K562 (cell line): Measurements from ENCODE around the gene RBM4B. TPM values are rescaled to one million over a fixed set of nuclear protein-coding genes. Genes with fewer than 3 reads are reported as not detected.
A peak's percentile ranks its signal among the peaks of the same experiment; 100 is the strongest.

ENCODE experiments used
- ATAC-seq: fragments of 200-7000 bp; cut with Tn5 transposase; 3 replicates; pipeline ENCODE4 v1.9.1; 2020; ENCODE audit warnings: moderate library complexity
- BruUV-seq: library from RNA; stranded (reverse); fragments of 400-500 nt; replicated peaks from 2 replicates; lab custom pipeline; 2021; lab: Mats Ljungman, UMichigan
- CTCF ChIA-PET: fragments of 300-600 bp; formaldehyde crosslinking; extraction: SDS; loops from one replicate; lab custom pipeline; 2021; ENCODE audit warnings: low intra/inter-chr PET ratio; lab: Yijun Ruan, JAX
- POLR2A ChIA-PET: fragments of 300-600, 350-650 bp; sonication (Branson Sonifier 250); formaldehyde crosslinking; extraction: SDS; loops from one replicate; lab custom pipeline; 2021; ENCODE audit warnings: antibody characterized with exemption, inconsistent platforms; lab: Yijun Ruan, JAX
- DNase-seq, 4 experiments: peaks; one replicate each; pipeline versions ENCODE4 v3.0.0 to v3.0.0-alpha.2; 2011 to 2018; ENCODE audit warnings: low spot score in 3 of 4, mixed read lengths in 3 of 4; ENCODE audit errors: extremely low read depth in 1 of 4
- FAIRE-seq: peaks from 2 replicates; lab custom pipeline; 2011; peaks lifted over from hg19 to GRCh38; lab: Jason Lieb, UNC
- H2AFZ ChIP-seq: 2 replicates; pipeline ENCODE4 v1.6.0; 2011; ENCODE audit warnings: low read depth, low read length, control low read depth, inconsistent platforms
- H3K27ac ChIP-seq: fragments of 200-600 bp; 3 replicates; pipeline ENCODE4 v1.8.0; 2011; ENCODE audit warnings: low read depth, mild to moderate bottlenecking, control low read depth, inconsistent platforms, low read length, moderate library complexity, mixed read lengths; ENCODE audit errors: extremely low read depth
- H3K27me3 ChIP-seq, 2 experiments: fragments of 300-600 bp in 1 of 2; 2 replicates in 1 of 2; 3 replicates in 1 of 2; pipeline versions ENCODE4 v1.6.0 to v1.8.0; 2011; ENCODE audit warnings: inconsistent platforms in 2 of 2, low read length in 2 of 2, mild to moderate bottlenecking in 1 of 2, mixed read lengths in 1 of 2, moderate library complexity in 1 of 2; ENCODE audit not compliant: control insufficient read depth in 2 of 2, insufficient read depth in 2 of 2
- H3K36me3 ChIP-seq: fragments of 300-600 bp; 3 replicates; pipeline ENCODE4 v1.8.0; 2011; ENCODE audit warnings: mild to moderate bottlenecking, low read length, inconsistent platforms; ENCODE audit not compliant: control insufficient read depth, insufficient read depth
- H3K4me1 ChIP-seq, 2 experiments: fragments of 200-600 bp in 1 of 2; replicated peaks in 1 of 2; 2 replicates in 1 of 2; 3 replicates in 1 of 2; pipeline versions ENCODE4 v1.5.1 to v1.8.0; 2011; ENCODE audit warnings: inconsistent platforms in 2 of 2, low read length in 2 of 2, mild to moderate bottlenecking in 1 of 2, mixed read lengths in 1 of 2, moderate library complexity in 1 of 2; ENCODE audit not compliant: control insufficient read depth in 2 of 2, insufficient read depth in 2 of 2
- H3K4me2 ChIP-seq: 2 replicates; pipeline ENCODE4 v1.6.1; 2011; ENCODE audit warnings: low read length, control low read depth, inconsistent platforms, mixed read lengths; ENCODE audit not compliant: insufficient read depth
- H3K4me3 ChIP-seq: fragments of 200-600 bp; sonication (generic), shearing (Covaris generic); 2 replicates; pipeline ENCODE4 v1.5.1; 2016; ENCODE audit warnings: control low read depth, inconsistent platforms
- H3K79me2 ChIP-seq: fragments of 200-600 bp; 3 replicates; pipeline ENCODE4 v1.8.0; 2011; ENCODE audit warnings: low read length, inconsistent platforms; ENCODE audit not compliant: control insufficient read depth, insufficient read depth
- H3K9ac ChIP-seq, 2 experiments: 2 replicates each; pipeline versions ENCODE4 v1.6.0 to v1.6.1; 2011; ENCODE audit warnings: low read depth in 2 of 2, low read length in 2 of 2, control low read depth in 1 of 2, inconsistent platforms in 1 of 2, mild to moderate bottlenecking in 1 of 2, mixed read lengths in 1 of 2; ENCODE audit not compliant: insufficient read depth in 1 of 2
- H3K9me1 ChIP-seq: one replicate; pipeline ENCODE4 v1.6.0; 2011; ENCODE audit warnings: inconsistent platforms, mild to moderate bottlenecking, low read length, moderate library complexity; ENCODE audit not compliant: control insufficient read depth, insufficient read depth
- H3K9me3 ChIP-seq: replicated peaks from 2 replicates; pipeline ENCODE4 v1.5.1; 2011; ENCODE audit warnings: low read depth, low read length, inconsistent platforms; ENCODE audit not compliant: control insufficient read depth, insufficient read depth
- H4K20me1 ChIP-seq: replicated peaks from 2 replicates; pipeline ENCODE4 v1.6.1; 2011; ENCODE audit warnings: low read length, inconsistent platforms, mixed read lengths; ENCODE audit not compliant: control insufficient read depth, insufficient read depth
- AFF1 ChIP-seq, 2 experiments: fragments of 450-650 bp; IDR thresholded peaks; 2 replicates each; pipeline ENCODE4 v1.6.1; 2018; ENCODE audit warnings: mild to moderate bottlenecking in 2 of 2, low read depth in 1 of 2; ENCODE audit not compliant: partially characterized antibody in 2 of 2
- ARID3A ChIP-seq: IDR thresholded peaks from 2 replicates; pipeline ENCODE4 v1.6.1; 2012; ENCODE audit warnings: low read depth, low read length, improper control_type of control experiment, borderline replicate concordance
- BRD4 ChIP-seq: fragments of 200-600 bp; sonication (generic); IDR thresholded peaks from 2 replicates; pipeline ENCODE4 v1.6.1; 2017; ENCODE audit warnings: inconsistent platforms
- HDAC3 ChIP-seq: fragments of 450-650 bp; IDR thresholded peaks from 2 replicates; pipeline ENCODE4 v1.6.1; 2018; ENCODE audit warnings: borderline replicate concordance, mild to moderate bottlenecking, moderate library complexity; ENCODE audit not compliant: partially characterized antibody
- HSF4 ChIP-seq: fragments of 250-450 bp; sonication (Bioruptor Pico); IDR thresholded peaks from 2 replicates; pipeline ENCODE4 v2.1.2; 2022; ENCODE audit warnings: mild to moderate bottlenecking, moderate library complexity, borderline replicate concordance
- MYBL2 ChIP-seq, 2 experiments: fragments of 450-650 bp in 1 of 2; sonication (generic) in 1 of 2; formaldehyde crosslinking in 1 of 2; IDR thresholded peaks; 2 replicates each; pipeline versions ENCODE4 v1.6.1 to v1.8.1; 2017 to 2022; ENCODE audit warnings: borderline replicate concordance in 1 of 2, inconsistent platforms in 1 of 2, low read depth in 1 of 2, mild to moderate bottlenecking in 1 of 2, missing genetic modification reagents in 1 of 2, moderate library complexity in 1 of 2
- OTX1 ChIP-seq: fragments of 450-650 bp; formaldehyde crosslinking; IDR thresholded peaks from 2 replicates; pipeline ENCODE4 v1.4.0; 2022; ENCODE audit warnings: mild to moderate bottlenecking
- SIX5 ChIP-seq, 2 experiments: IDR thresholded peaks; 2 replicates each; pipeline ENCODE4 v1.6.1; 2011; ENCODE audit warnings: low read length in 2 of 2, borderline replicate concordance in 1 of 2, low read depth in 1 of 2, mild to moderate bottlenecking in 1 of 2, moderate library complexity in 1 of 2; ENCODE audit not compliant: insufficient read depth in 1 of 2
- SPI1 ChIP-seq: IDR thresholded peaks from 2 replicates; pipeline ENCODE4 v1.6.1; 2011; ENCODE audit warnings: low read depth, low read length, control low read depth, borderline replicate concordance
- ZNF518B ChIP-seq: fragments of 250-450 bp; sonication (Bioruptor Pico); IDR thresholded peaks from 2 replicates; pipeline ENCODE4 v1.5.0; 2021; ENCODE audit warnings: mild to moderate bottlenecking, moderate library complexity
- WGBS: fragments of 100-300 bp; shearing (Covaris generic); methylation state at CpG from one replicate; pipeline ENCODE4 v1.1.6; 2016; ENCODE audit warnings: low coverage, mixed read lengths; ENCODE audit not compliant: insufficient coverage; ENCODE audit errors: missing lambda C conversion rate; 5-methylcytosine and 5-hydroxymethylcytosine counted together
- in situ Hi-C: fragments of 300-500 bp; cut with MboI; formaldehyde crosslinking; loops from 4 replicates; pipeline ENCODE4 v1.15.0; 2018; ENCODE audit warnings: inconsistent platforms, mixed read lengths
- intact Hi-C: fragments of 100-400 bp; cut with micrococcal nuclease; formaldehyde crosslinking; loops from 2 replicates; pipeline ENCODE4 v1.14.2; 2022
- polyA plus RNA-seq, 8 experiments: library from polyadenylated mRNA; depleted of rRNA in 4 of 8; stranded (reverse) in 5 of 8; unstranded in 3 of 8; fragments of >200 nt; fragmentation: Nextera tagmentation in 2 of 8; fragmentation: Illumina TruSeq in 1 of 8; extraction: Ambion mirVana in 2 of 8; extraction: Trizol in 1 of 8; gene quantifications; 2 replicates each; pipeline versions ENCODE4 v1.2.1 to v1.2.3, GENCODE V29; 2011 to 2014; ENCODE audit warnings: inconsistent platforms in 1 of 8, missing spikeins in 1 of 8
- total RNA-seq, 7 experiments: library from RNA; depleted of rRNA in 6 of 7; stranded (reverse); fragments of >200 nt in 6 of 7; fragmentation: Illumina TruSeq in 2 of 7; extraction: Trizol in 2 of 7; gene quantifications; 2 replicates each; pipeline versions ENCODE4 v1.2.1 to v1.2.3, GENCODE V29; 2011 to 2021; ENCODE audit warnings: low replicate concordance in 1 of 7

Gene RBM4B
- total and polyA plus RNA-seq, 9 of the 15 experiments (the other 6 are each of a cell fraction or from before 2014, with no cell fraction given): 14.6 to 39.9 (median 23.3) TPM

GRCh38 chr11:66676282-66676919 lies 1.3 kb downstream of the RBM4B start:
- Histone ChIP-seq H3K4me2 (peak overlapping the region; percentile 94), H3K9ac (peak overlapping the region; percentile 90 to 94; a peak in 3 of 4 replicates), H3K27me3 (no peaks in the 10 kb centered on the region), H3K9me1 (no peaks in the 10 kb centered on the region), H3K4me3 (peak overlapping the region; percentile 59), H3K79me2 (peaks cover 49% of the 10 kb centered on the region), H4K20me1 (no peaks in the 10 kb centered on the region), H3K9me3 (no peaks in the 10 kb centered on the region), H3K27ac (0 out of 3 replicates have a peak overlapping the region, but pooled peaks have one; percentile 12), H3K36me3 (peaks cover 21% of the 10 kb centered on the region), H2AFZ (no peak overlapping the region), H3K4me1 (peaks cover 23 to 31% of the 10 kb centered on the region in 2 experiments; a peak in 4 of 5 replicates)
- POLR2A ChIA-PET: interaction anchor here (0.5 to 2.4 kb wide), 15 partner anchors 8 to 436 kb away, joined by 3 to 18 read pairs (median 4); partner anchors contain the start of gene RBM4
- ATAC-seq: no peak
- BruUV-seq: no TSS peak
- FAIRE-seq: no peak
- DNase-seq: peak in 1 of 4 experiments; percentile 16
- WGBS: 42% methylated on average over 15 of the region's 16 CpGs
- intact Hi-C loops: loop anchor here (5.0 kb wide), 4 partner anchors 84 to 239 kb away; partner anchors contain the start of genes CCDC87, CCS, DPP3 and MRPL11
- in situ Hi-C loops: no loop called here
- CTCF ChIA-PET: no interaction called here
- TF ChIP-seq AFF1 (IDR thresholded peaks at IDR 0.05; ENCODE audit: low read depth in 1 of 2, partially characterized antibody in 2 of 2) (no peak), BRD4 (no peak), ZNF518B (CRISPR knock-in tag) (no peak), HSF4 (CRISPR knock-in tag) (no peak), SPI1 (peak; percentile 97), MYBL2 (IDR thresholded peaks at IDR 0.05; ENCODE audit: low read depth) (no peak), MYBL2 (CRISPR knock-in tag; IDR thresholded peaks at IDR 0.05; ENCODE audit: borderline replicate concordance) (no peak), SIX5 (IDR thresholded peaks at IDR 0.05; ENCODE audit: borderline replicate concordance in 1 of 2, insufficient read depth in 1 of 2, low read depth in 1 of 2, low read length in 2 of 2) (no peak), ARID3A (no peak), HDAC3 (no peak), OTX1 (no peak)
